Fibroblast of lung (primary cell): ENCODE results near the gene ANO3.

Source experiments
- EZH2 ChIP-seq: IDR thresholded peaks from 2 replicates; pipeline ENCODE4 v1.5.1; 2012; ENCODE audit warnings: low read length, control low read depth, mild to moderate bottlenecking; ENCODE audit errors: missing control alignments
- TF ChIP-seq, protein P1 (sequence below), 2 donors: IDR thresholded peaks in 1 of 2; conservative IDR thresholded peaks in 1 of 2; 1 replicate in 1 of 2; 2 replicates in 1 of 2; pipeline ENCODE4 v1.5.1; 2011 to 2012; ENCODE audit warnings: low read length in 2 of 2, control low read depth in 1 of 2, inconsistent platforms in 1 of 2, low read depth in 1 of 2, mild to moderate bottlenecking in 1 of 2

GRCh38 chr11:26696330-26696729 is 364.4 kb downstream of the ANO3 start:
- TF ChIP-seq, protein P1, sequence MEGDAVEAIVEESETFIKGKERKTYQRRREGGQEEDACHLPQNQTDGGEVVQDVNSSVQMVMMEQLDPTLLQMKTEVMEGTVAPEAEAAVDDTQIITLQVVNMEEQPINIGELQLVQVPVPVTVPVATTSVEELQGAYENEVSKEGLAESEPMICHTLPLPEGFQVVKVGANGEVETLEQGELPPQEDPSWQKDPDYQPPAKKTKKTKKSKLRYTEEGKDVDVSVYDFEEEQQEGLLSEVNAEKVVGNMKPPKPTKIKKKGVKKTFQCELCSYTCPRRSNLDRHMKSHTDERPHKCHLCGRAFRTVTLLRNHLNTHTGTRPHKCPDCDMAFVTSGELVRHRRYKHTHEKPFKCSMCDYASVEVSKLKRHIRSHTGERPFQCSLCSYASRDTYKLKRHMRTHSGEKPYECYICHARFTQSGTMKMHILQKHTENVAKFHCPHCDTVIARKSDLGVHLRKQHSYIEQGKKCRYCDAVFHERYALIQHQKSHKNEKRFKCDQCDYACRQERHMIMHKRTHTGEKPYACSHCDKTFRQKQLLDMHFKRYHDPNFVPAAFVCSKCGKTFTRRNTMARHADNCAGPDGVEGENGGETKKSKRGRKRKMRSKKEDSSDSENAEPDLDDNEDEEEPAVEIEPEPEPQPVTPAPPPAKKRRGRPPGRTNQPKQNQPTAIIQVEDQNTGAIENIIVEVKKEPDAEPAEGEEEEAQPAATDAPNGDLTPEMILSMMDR (conservative IDR thresholded peaks at IDR 0.05 in 1 of 2, IDR thresholded peaks at IDR 0.05 in 1 of 2; ENCODE audit: low read depth in 1 of 2, low read length in 2 of 2), result no peak
- TF ChIP-seq EZH2, result no peak
